HG03095 (cell line): ENCODE results near the gene CWC27.
"Not testable (repeated sequence)": the region's sequence is repeated elsewhere in the genome, so short reads cannot be mapped to it uniquely, and the experiment has no call there.

Source experiments
- ATAC-seq: cut with Tn5 transposase; IDR thresholded peaks from one replicate; pipeline ENCODE4 v1.9.1; 2021; ENCODE audit warnings: moderate library complexity; ENCODE audit not compliant: unreplicated experiment

CWC27 gene

GRCh38 chr5:64786372-64786771 lies 17.6 kb downstream of the CWC27 start:
- no peak for ATAC-seq

GRCh38 chr5:64788156-64788555 lies 19.4 kb downstream of the CWC27 start:
- ATAC-seq = no peak

GRCh38 chr5:64789457-64789856 lies 20.7 kb downstream of the CWC27 start:
- no peak for ATAC-seq

- ATAC-seq = no peak
Observed at GRCh38 chr5:64790210-64790609, 21.5 kb downstream of the CWC27 start.

GRCh38 chr5:64792469-64792868 lies 23.7 kb downstream of the CWC27 start:
- ATAC-seq = no peak

GRCh38 chr5:64794053-64794770 lies 25.5 kb downstream of the CWC27 start:
- no peak for ATAC-seq

GRCh38 chr5:64796301-64796700 lies 27.6 kb downstream of the CWC27 start:
- ATAC-seq = no peak

- no peak for ATAC-seq
Observed at GRCh38 chr5:64800926-64801325, 32.2 kb downstream of the CWC27 start.

- ATAC-seq = no peak
Observed at GRCh38 chr5:64806537-64806936, 37.8 kb downstream of the CWC27 start.

GRCh38 chr5:64807520-64807919 lies 38.8 kb downstream of the CWC27 start:
- no peak for ATAC-seq

- no peak for ATAC-seq
Observed at GRCh38 chr5:64811050-64811640, 42.4 kb downstream of the CWC27 start.

- ATAC-seq = peak; percentile 94
Observed at GRCh38 chr5:64814073-64814472, 45.3 kb downstream of the CWC27 start.

- ATAC-seq = no peak
Observed at GRCh38 chr5:64818245-64818644, 49.5 kb downstream of the CWC27 start.

GRCh38 chr5:64819345-64819744 lies 50.6 kb downstream of the CWC27 start:
- ATAC-seq = not testable (repeated sequence)

GRCh38 chr5:64822320-64822719 lies 53.6 kb downstream of the CWC27 start:
- ATAC-seq = no peak

GRCh38 chr5:64826541-64826940 lies 57.8 kb downstream of the CWC27 start:
- no peak for ATAC-seq

GRCh38 chr5:64827703-64828102 lies 59.0 kb downstream of the CWC27 start:
- ATAC-seq = no peak

- ATAC-seq = not testable (repeated sequence)
Observed at GRCh38 chr5:64830650-64831049, 61.9 kb downstream of the CWC27 start.

- ATAC-seq = no peak
Observed at GRCh38 chr5:64831996-64832395, 63.3 kb downstream of the CWC27 start.

GRCh38 chr5:64834037-64834436 lies 65.3 kb downstream of the CWC27 start:
- no peak for ATAC-seq

- no peak for ATAC-seq
Observed at GRCh38 chr5:64834611-64835010, 65.9 kb downstream of the CWC27 start.

- no peak for ATAC-seq
Observed at GRCh38 chr5:64835266-64835665, 66.5 kb downstream of the CWC27 start.
